GM12878 (cell line): ENCODE measurements around the gene NPTX1. TPM values are rescaled to one million over a fixed set of nuclear protein-coding genes. Genes with fewer than 3 reads are reported as not detected.

Source experiments
- BMI1 ChIP-seq: fragments of 450-650 bp; IDR thresholded peaks from 2 replicates; pipeline ENCODE4 v1.6.1; 2016; ENCODE audit warnings: mild to moderate bottlenecking, moderate library complexity, borderline replicate concordance
- EP300 ChIP-seq, 2 experiments: fragments of 150-350 bp in 1 of 2; IDR thresholded peaks; 2 replicates each; pipeline ENCODE4 v1.6.1; 2011 to 2012; ENCODE audit warnings: low read depth in 2 of 2, low read length in 2 of 2, borderline replicate concordance in 1 of 2, improper control_type of control experiment in 1 of 2, inconsistent platforms in 1 of 2; ENCODE audit not compliant: control insufficient read depth in 1 of 2
- JUND ChIP-seq: IDR thresholded peaks from 2 replicates; pipeline ENCODE4 v1.6.1; 2012; ENCODE audit warnings: low read depth, mild to moderate bottlenecking, low read length, improper control_type of control experiment, moderate library complexity
- POLR2AphosphoS5 ChIP-seq: IDR thresholded peaks from 2 replicates; pipeline ENCODE4 v1.6.1; 2011; ENCODE audit warnings: mild to moderate bottlenecking, low read length, inconsistent platforms
- RFX5 ChIP-seq: IDR thresholded peaks from 2 replicates; pipeline ENCODE4 v1.6.1; 2011; ENCODE audit warnings: low read depth, low read length, improper control_type of control experiment
- SIX5 ChIP-seq: IDR thresholded peaks from 2 replicates; pipeline ENCODE4 v1.6.1; 2011; ENCODE audit warnings: mild to moderate bottlenecking, low read depth, low read length, moderate library complexity; ENCODE audit not compliant: severe bottlenecking
- SRF ChIP-seq, 2 experiments: IDR thresholded peaks; 2 replicates each; pipeline ENCODE4 v1.6.1; 2011; ENCODE audit warnings: low read depth in 2 of 2, low read length in 2 of 2, mild to moderate bottlenecking in 1 of 2, moderate library complexity in 1 of 2
- ZNF207 ChIP-seq: fragments of 450-650 bp; IDR thresholded peaks from 2 replicates; pipeline ENCODE4 v1.6.1; 2014; ENCODE audit warnings: antibody characterized with exemption, mild to moderate bottlenecking, borderline replicate concordance
- ZNF274 ChIP-seq: IDR thresholded peaks from one replicate; pipeline ENCODE4 v1.8.0; 2011; ENCODE audit not compliant: insufficient read length, insufficient read depth
- polyA plus RNA-seq, 11 experiments: library from polyadenylated mRNA; depleted of rRNA in 4 of 11; unstranded in 6 of 11; stranded (reverse) in 5 of 11; fragments of >200 nt; fragmentation: Nextera tagmentation in 4 of 11; fragmentation: Illumina TruSeq in 1 of 11; extraction: Ambion mirVana in 4 of 11; extraction: Trizol in 1 of 11; gene quantifications; 1 replicate in 1 of 11; 2 replicates in 10 of 11; pipeline versions ENCODE4 v1.2.1 to v1.2.3, GENCODE V29; 2011 to 2016; ENCODE audit warnings: inconsistent platforms in 2 of 11, missing spikeins in 2 of 11, low read depth in 1 of 11
- total RNA-seq, 4 experiments: library from RNA; depleted of rRNA in 3 of 4; stranded (reverse); fragments of >200 nt in 3 of 4; fragmentation: Illumina TruSeq in 1 of 4; extraction: Trizol in 1 of 4; gene quantifications; 2 replicates each; pipeline versions ENCODE4 v1.2.1 to v1.2.3, GENCODE V29; 2013 to 2021
- TF ChIP-seq, protein P1 (sequence below): IDR thresholded peaks from 2 replicates; pipeline ENCODE4 v1.6.1; 2012; ENCODE audit warnings: improper control_type of control experiment, low read depth, low read length; ENCODE audit not compliant: insufficient replicate concordance
- TF ChIP-seq, protein P2 (sequence below): IDR thresholded peaks from 2 replicates; pipeline ENCODE4 v1.6.1; 2012; ENCODE audit warnings: low read depth, low read length, improper control_type of control experiment
- TF ChIP-seq, protein P3 (sequence below): fragments of 450-650 bp; formaldehyde crosslinking; IDR thresholded peaks from 2 replicates; pipeline ENCODE4 v1.4.0; 2022; ENCODE audit warnings: mild to moderate bottlenecking, moderate library complexity
- TF ChIP-seq, protein P4 (sequence below): fragments of 450-650 bp; IDR thresholded peaks from 2 replicates; pipeline ENCODE4 v1.6.1; 2017; ENCODE audit warnings: antibody characterized with exemption, mild to moderate bottlenecking, moderate library complexity

The NPTX1 gene
- total and polyA plus RNA-seq, 10 of the 15 experiments (the other 5 are each of a cell fraction or from before 2014, with no cell fraction given), result not detected

DNA sequence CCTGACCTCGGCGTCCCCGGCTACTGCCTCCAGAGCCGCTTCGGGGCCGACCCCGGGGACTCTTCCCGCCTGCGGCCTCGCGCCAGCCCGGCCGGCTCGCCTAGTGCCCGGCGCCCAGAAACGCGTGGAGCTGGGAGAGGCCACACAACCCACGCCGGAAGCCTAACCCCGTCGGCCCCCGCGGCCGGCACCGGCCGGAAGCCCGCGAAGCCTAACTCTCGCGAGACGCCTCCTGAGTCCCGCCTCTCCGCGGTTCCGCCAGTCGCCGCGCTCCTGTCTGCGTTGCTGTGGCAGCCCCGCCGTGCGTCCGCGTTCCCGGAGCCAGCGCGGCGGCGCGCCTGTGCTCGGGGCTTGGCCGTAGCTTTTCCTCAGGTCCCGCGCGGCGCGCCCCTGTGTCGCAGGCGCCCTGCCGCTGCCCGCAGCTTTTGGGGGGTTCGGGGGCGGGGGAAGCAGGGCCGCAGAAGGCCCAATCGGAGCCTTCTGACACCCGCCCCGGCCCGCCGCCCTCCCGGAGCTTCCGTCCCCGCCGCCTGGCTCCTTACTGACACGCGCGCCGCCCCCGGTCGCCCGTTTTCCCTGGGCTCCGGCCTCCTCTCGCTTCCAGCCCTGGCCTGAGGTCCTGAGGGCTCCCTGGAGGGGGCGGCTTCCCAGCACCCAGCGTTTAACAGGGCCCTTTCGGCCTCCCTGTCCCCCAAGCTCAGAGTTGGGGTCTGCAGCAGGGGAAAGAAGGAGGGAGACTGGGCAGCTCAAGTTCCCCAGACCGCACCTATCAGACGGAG is 21.7 kb downstream of the NPTX1 start (continued):
- TF ChIP-seq, protein P1, sequence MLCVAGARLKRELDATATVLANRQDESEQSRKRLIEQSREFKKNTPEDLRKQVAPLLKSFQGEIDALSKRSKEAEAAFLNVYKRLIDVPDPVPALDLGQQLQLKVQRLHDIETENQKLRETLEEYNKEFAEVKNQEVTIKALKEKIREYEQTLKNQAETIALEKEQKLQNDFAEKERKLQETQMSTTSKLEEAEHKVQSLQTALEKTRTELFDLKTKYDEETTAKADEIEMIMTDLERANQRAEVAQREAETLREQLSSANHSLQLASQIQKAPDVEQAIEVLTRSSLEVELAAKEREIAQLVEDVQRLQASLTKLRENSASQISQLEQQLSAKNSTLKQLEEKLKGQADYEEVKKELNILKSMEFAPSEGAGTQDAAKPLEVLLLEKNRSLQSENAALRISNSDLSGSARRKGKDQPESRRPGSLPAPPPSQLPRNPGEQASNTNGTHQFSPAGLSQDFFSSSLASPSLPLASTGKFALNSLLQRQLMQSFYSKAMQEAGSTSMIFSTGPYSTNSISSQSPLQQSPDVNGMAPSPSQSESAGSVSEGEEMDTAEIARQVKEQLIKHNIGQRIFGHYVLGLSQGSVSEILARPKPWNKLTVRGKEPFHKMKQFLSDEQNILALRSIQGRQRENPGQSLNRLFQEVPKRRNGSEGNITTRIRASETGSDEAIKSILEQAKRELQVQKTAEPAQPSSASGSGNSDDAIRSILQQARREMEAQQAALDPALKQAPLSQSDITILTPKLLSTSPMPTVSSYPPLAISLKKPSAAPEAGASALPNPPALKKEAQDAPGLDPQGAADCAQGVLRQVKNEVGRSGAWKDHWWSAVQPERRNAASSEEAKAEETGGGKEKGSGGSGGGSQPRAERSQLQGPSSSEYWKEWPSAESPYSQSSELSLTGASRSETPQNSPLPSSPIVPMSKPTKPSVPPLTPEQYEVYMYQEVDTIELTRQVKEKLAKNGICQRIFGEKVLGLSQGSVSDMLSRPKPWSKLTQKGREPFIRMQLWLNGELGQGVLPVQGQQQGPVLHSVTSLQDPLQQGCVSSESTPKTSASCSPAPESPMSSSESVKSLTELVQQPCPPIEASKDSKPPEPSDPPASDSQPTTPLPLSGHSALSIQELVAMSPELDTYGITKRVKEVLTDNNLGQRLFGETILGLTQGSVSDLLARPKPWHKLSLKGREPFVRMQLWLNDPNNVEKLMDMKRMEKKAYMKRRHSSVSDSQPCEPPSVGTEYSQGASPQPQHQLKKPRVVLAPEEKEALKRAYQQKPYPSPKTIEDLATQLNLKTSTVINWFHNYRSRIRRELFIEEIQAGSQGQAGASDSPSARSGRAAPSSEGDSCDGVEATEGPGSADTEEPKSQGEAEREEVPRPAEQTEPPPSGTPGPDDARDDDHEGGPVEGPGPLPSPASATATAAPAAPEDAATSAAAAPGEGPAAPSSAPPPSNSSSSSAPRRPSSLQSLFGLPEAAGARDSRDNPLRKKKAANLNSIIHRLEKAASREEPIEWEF, result no peak
- TF ChIP-seq POLR2AphosphoS5 (peak; percentile 95), SIX5 (no peak), EP300 (IDR thresholded peaks at IDR 0.05; ENCODE audit: borderline replicate concordance in 1 of 2, control insufficient read depth in 1 of 2, low read depth in 2 of 2, low read length in 2 of 2) (0 out of 4 replicates have a peak, but pooled peaks of 1 of the 2 experiments have one; percentile 8), JUND (no peak), ZNF207 (0 out of 2 replicates have a peak, but pooled peaks have one; percentile 41), SRF (IDR thresholded peaks at IDR 0.05; ENCODE audit: low read depth in 2 of 2, low read length in 2 of 2) (0 out of 4 replicates have a peak, but pooled peaks of 1 of the 2 experiments have one; percentile 35), ZNF274 (no peak), BMI1 (no peak; the same call in 1 of the 2 replicates), RFX5 (0 out of 2 replicates have a peak, but pooled peaks have one; percentile 65)
- TF ChIP-seq, protein P2, sequence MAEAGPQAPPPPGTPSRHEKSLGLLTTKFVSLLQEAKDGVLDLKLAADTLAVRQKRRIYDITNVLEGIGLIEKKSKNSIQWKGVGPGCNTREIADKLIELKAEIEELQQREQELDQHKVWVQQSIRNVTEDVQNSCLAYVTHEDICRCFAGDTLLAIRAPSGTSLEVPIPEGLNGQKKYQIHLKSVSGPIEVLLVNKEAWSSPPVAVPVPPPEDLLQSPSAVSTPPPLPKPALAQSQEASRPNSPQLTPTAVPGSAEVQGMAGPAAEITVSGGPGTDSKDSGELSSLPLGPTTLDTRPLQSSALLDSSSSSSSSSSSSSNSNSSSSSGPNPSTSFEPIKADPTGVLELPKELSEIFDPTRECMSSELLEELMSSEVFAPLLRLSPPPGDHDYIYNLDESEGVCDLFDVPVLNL, result peak; percentile 66; the same call in 1 of the 2 replicates
- TF ChIP-seq, protein P3, sequence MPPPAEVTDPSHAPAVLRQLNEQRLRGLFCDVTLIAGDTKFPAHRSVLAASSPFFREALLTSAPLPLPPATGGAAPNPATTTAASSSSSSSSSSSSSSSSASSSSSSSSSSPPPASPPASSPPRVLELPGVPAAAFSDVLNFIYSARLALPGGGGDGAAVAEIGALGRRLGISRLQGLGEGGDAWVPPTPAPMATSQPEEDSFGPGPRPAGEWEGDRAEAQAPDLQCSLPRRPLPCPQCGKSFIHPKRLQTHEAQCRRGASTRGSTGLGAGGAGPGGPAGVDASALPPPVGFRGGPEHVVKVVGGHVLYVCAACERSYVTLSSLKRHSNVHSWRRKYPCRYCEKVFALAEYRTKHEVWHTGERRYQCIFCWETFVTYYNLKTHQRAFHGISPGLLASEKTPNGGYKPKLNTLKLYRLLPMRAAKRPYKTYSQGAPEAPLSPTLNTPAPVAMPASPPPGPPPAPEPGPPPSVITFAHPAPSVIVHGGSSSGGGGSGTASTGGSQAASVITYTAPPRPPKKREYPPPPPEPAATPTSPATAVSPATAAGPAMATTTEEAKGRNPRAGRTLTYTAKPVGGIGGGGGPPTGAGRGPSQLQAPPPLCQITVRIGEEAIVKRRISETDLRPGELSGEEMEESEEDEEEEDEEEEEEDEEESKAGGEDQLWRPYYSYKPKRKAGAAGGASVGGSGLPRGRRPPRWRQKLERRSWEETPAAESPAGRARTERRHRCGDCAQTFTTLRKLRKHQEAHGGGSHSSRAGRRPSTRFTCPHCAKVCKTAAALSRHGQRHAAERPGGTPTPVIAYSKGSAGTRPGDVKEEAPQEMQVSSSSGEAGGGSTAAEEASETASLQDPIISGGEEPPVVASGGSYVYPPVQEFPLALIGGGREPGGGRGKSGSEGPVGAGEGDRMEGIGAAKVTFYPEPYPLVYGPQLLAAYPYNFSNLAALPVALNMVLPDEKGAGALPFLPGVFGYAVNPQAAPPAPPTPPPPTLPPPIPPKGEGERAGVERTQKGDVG (CRISPR knock-in tag), result no peak; the same call in 1 of the 2 replicates
- TF ChIP-seq, protein P4, sequence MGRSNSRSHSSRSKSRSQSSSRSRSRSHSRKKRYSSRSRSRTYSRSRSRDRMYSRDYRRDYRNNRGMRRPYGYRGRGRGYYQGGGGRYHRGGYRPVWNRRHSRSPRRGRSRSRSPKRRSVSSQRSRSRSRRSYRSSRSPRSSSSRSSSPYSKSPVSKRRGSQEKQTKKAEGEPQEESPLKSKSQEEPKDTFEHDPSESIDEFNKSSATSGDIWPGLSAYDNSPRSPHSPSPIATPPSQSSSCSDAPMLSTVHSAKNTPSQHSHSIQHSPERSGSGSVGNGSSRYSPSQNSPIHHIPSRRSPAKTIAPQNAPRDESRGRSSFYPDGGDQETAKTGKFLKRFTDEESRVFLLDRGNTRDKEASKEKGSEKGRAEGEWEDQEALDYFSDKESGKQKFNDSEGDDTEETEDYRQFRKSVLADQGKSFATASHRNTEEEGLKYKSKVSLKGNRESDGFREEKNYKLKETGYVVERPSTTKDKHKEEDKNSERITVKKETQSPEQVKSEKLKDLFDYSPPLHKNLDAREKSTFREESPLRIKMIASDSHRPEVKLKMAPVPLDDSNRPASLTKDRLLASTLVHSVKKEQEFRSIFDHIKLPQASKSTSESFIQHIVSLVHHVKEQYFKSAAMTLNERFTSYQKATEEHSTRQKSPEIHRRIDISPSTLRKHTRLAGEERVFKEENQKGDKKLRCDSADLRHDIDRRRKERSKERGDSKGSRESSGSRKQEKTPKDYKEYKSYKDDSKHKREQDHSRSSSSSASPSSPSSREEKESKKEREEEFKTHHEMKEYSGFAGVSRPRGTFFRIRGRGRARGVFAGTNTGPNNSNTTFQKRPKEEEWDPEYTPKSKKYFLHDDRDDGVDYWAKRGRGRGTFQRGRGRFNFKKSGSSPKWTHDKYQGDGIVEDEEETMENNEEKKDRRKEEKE, result no peak
